Vagina (tissue), 2 donors: Measurements from ENCODE around the gene C9orf153.

Source experiments
- CTCF ChIP-seq, 3 experiments: fragments of 450-650 bp in 2 of 3; fragments of 200-600 bp in 1 of 3; sonication (generic) in 1 of 3; IDR thresholded peaks; one replicate each; pipeline ENCODE4 v1.5.1; 2017 to 2019; ENCODE audit warnings: antibody characterized with exemption in 3 of 3, mild to moderate bottlenecking in 2 of 3, moderate library complexity in 2 of 3
- POLR2A ChIP-seq, 2 donors: fragments of 450-650 bp; IDR thresholded peaks; one replicate each; pipeline ENCODE4 v1.6.1; 2017; ENCODE audit warnings: antibody characterized with exemption in 2 of 2, mild to moderate bottlenecking in 2 of 2, moderate library complexity in 2 of 2
- POLR2AphosphoS5 ChIP-seq, 2 donors: sonication (generic); formaldehyde crosslinking; IDR thresholded peaks; one replicate each; pipeline ENCODE4 v1.9.0; 2017; ENCODE audit warnings: antibody characterized with exemption in 2 of 2, mild to moderate bottlenecking in 2 of 2, low read depth in 1 of 2; ENCODE audit not compliant: insufficient read depth in 1 of 2

GRCh38 chr9:86259557-86259956 is at the start of gene C9orf153:
- TF ChIP-seq CTCF (IDR thresholded peaks at IDR 0.05), result no peak
- no peak for TF ChIP-seq POLR2A (IDR thresholded peaks at IDR 0.05)
- no peak for TF ChIP-seq POLR2AphosphoS5 (IDR thresholded peaks at IDR 0.05; ENCODE audit: insufficient read depth in 1 of 2, low read depth in 1 of 2)
